Transverse colon (tissue), 4 donors: ENCODE data around the gene RHOXF2B. TPM values are rescaled to one million over a fixed set of nuclear protein-coding genes. Genes with fewer than 3 reads are reported as not detected.
"Not testable (repeated sequence)": the region's sequence is repeated elsewhere in the genome, so short reads cannot be mapped to it uniquely, and the experiment has no call there.

Experiments used
- DNase-seq: peaks from one replicate; pipeline ENCODE4 v3.0.0-alpha.2; 2019
- H3K27ac ChIP-seq, 4 donors: fragments of 200-600 bp; sonication (generic); 2 replicates each; pipeline ENCODE4 v1.5.1; 2016 to 2018; ENCODE audit warnings: inconsistent platforms in 4 of 4
- H3K27me3 ChIP-seq: fragments of 200-600 bp; sonication (generic); 2 replicates; pipeline ENCODE4 v1.5.1; 2017; ENCODE audit warnings: inconsistent platforms
- H3K36me3 ChIP-seq, 4 donors: fragments of 200-600 bp; sonication (generic); 2 replicates each; pipeline ENCODE4 v1.5.1; 2017 to 2019; ENCODE audit warnings: inconsistent platforms in 4 of 4
- H3K4me1 ChIP-seq, 4 donors: fragments of 200-600 bp; sonication (generic); 2 replicates each; pipeline ENCODE4 v1.5.1; 2017 to 2020; ENCODE audit warnings: inconsistent platforms in 4 of 4
- H3K4me3 ChIP-seq, 4 donors: fragments of 200-600 bp; sonication (generic); 1 replicate in 1 of 4; 2 replicates in 3 of 4; pipeline versions ENCODE4 v1.5.1 to v1.6.1; 2017 to 2019; ENCODE audit warnings: inconsistent platforms in 4 of 4
- H3K9me3 ChIP-seq, 2 donors: fragments of 200-600 bp; sonication (generic); 2 replicates each; pipeline ENCODE4 v1.5.1; 2017 to 2019; ENCODE audit warnings: inconsistent platforms in 2 of 2
- CTCF ChIP-seq, 5 experiments: fragments of 200-600 bp in 3 of 5; fragments of 450-650 bp in 2 of 5; sonication (generic) in 3 of 5; IDR thresholded peaks; 1 replicate in 2 of 5; 2 replicates in 3 of 5; pipeline ENCODE4 v1.5.1; 2016 to 2017; ENCODE audit warnings: antibody characterized with exemption in 5 of 5, inconsistent platforms in 3 of 5, mild to moderate bottlenecking in 2 of 5, moderate library complexity in 1 of 5
- EP300 ChIP-seq: sonication (generic); formaldehyde crosslinking; IDR thresholded peaks from one replicate; pipeline ENCODE4 v1.6.1; 2017; ENCODE audit warnings: antibody characterized with exemption, low read depth
- POLR2A ChIP-seq: fragments of 450-650 bp; IDR thresholded peaks from one replicate; pipeline ENCODE4 v1.6.1; 2016; ENCODE audit warnings: antibody characterized with exemption, mild to moderate bottlenecking, moderate library complexity
- POLR2AphosphoS5 ChIP-seq, 3 donors: sonication (generic); formaldehyde crosslinking; IDR thresholded peaks; one replicate each; pipeline ENCODE4 v1.6.1; 2016; ENCODE audit warnings: antibody characterized with exemption in 3 of 3
- WGBS, 2 donors: methylation state at CpG; one replicate each; pipeline ENCODE4 v1.1.5; 2018; ENCODE audit warnings: low coverage in 1 of 2; 5-methylcytosine and 5-hydroxymethylcytosine counted together
- in situ Hi-C, 4 donors: fragments of 200-750 bp; cut with MboI; loops; one replicate each; pipeline versions ENCODE4 v1.15.0 to v1.15.1; 2017; ENCODE audit warnings: low sequenced_read_pairs in 3 of 4, low pct_ligation_motif_present in 1 of 4, low pct_unique_long_range_greater_than_20kb in 1 of 4
- intact Hi-C: fragments of 100-400 bp; cut with DNase I; formaldehyde crosslinking; loops from one replicate; pipeline ENCODE4 v1.15.1; 2023; ENCODE audit warnings: low total_unique reads
- total RNA-seq, 4 donors: library from RNA; depleted of rRNA; stranded (reverse); fragments of >200 nt; gene quantifications; one replicate each; pipeline ENCODE4 v1.1.0, GENCODE V29; 2016

RHOXF2B gene
- total RNA-seq, 4 donors from 2014 or later: not detected

- Histone ChIP-seq H3K27ac (no peak overlapping the region), H3K4me3 (no peak overlapping the region), H3K36me3 (no peaks in the 10 kb centered on the region), H3K4me1 (no peaks in the 10 kb centered on the region), H3K9me3 (no peaks in the 10 kb centered on the region), H3K27me3 (no peaks in the 10 kb centered on the region)
- in situ Hi-C loops (no loop called here), intact Hi-C loops (no loop called here)
- no peak for DNase-seq
- TF ChIP-seq POLR2AphosphoS5 (IDR thresholded peaks at IDR 0.05) (no peak), POLR2A (no peak), EP300 (no peak), CTCF (IDR thresholded peaks at IDR 0.05) (no peak)
- WGBS, 2 donors: 90 to 91% methylated on average over 1 of the region's 1 CpG
Measured at GRCh38 chrX:120109378-120109777, 31.9 kb upstream of the RHOXF2B start.

GRCh38 chrX:120104707-120105106, 27.2 kb upstream of the RHOXF2B start:
- DNase-seq, H3K4me1 ChIP-seq, H3K36me3 ChIP-seq, intact Hi-C loops, in situ Hi-C loops, H3K27ac ChIP-seq, H3K27me3 ChIP-seq, H3K9me3 ChIP-seq, H3K4me3 ChIP-seq: not testable (repeated sequence)
- 92 to 100% methylated on average over 1 to 2 of the region's 2 CpGs for WGBS, 2 donors

- in situ Hi-C loops, H3K4me3 ChIP-seq, intact Hi-C loops, H3K4me1 ChIP-seq, DNase-seq, H3K27me3 ChIP-seq, H3K27ac ChIP-seq, H3K36me3 ChIP-seq, H3K9me3 ChIP-seq: not testable (repeated sequence)
- WGBS, 2 donors: 70 to 100% methylated on average over 1 to 2 of the region's 2 CpGs
Measured at GRCh38 chrX:120101057-120101456, 23.6 kb upstream of the RHOXF2B start.

GRCh38 chrX:120090208-120090607, 12.7 kb upstream of the RHOXF2B start:
- TF ChIP-seq POLR2A (no peak), CTCF (IDR thresholded peaks at IDR 0.05) (no peak), EP300 (no peak), POLR2AphosphoS5 (IDR thresholded peaks at IDR 0.05) (no peak)
- H3K4me1 ChIP-seq: no peaks in the 10 kb centered on the region
- no peak for DNase-seq
- H3K4me3 ChIP-seq: no peak overlapping the region
- H3K27me3 ChIP-seq: no peaks in the 10 kb centered on the region
- 59% methylated on average over 2 of the region's 2 CpGs; no CpG with 5 or more reads in 1 of the 2 donors for WGBS, 2 donors
- H3K27ac ChIP-seq: no peak overlapping the region
- H3K9me3 ChIP-seq: no peaks in the 10 kb centered on the region
- intact Hi-C loops (no loop called here), in situ Hi-C loops (loop anchor here in 1 of 4 donors (25.0 kb wide), 1 partner anchor 122 kb away; no protein-coding TSS in a partner anchor)
- H3K36me3 ChIP-seq: no peaks in the 10 kb centered on the region

- Histone ChIP-seq H3K27ac (no peak overlapping the region), H3K4me1 (no peaks in the 10 kb centered on the region), H3K4me3 (no peak overlapping the region), H3K27me3 (no peaks in the 10 kb centered on the region), H3K9me3 (no peaks in the 10 kb centered on the region), H3K36me3 (no peaks in the 10 kb centered on the region)
- intact Hi-C loops: no loop called here
- in situ Hi-C loops: loop anchor here in 1 of 4 donors (25.0 kb wide), 1 partner anchor 125 kb away; no protein-coding TSS in a partner anchor
- TF ChIP-seq POLR2AphosphoS5 (IDR thresholded peaks at IDR 0.05) (no peak), EP300 (no peak), CTCF (IDR thresholded peaks at IDR 0.05) (no peak), POLR2A (no peak)
- no peak for DNase-seq
- WGBS, 2 donors: 72% methylated on average over 10 of the region's 10 CpGs; no CpG with 5 or more reads in 1 of the 2 donors
Measured at GRCh38 chrX:120087289-120088017, 10.0 kb upstream of the RHOXF2B start.

GRCh38 chrX:120085553-120086185, 8.2 kb upstream of the RHOXF2B start:
- no CpG with 5 or more reads among the region's 12 CpGs for WGBS, 2 donors
- H3K27ac ChIP-seq, H3K9me3 ChIP-seq, DNase-seq, intact Hi-C loops, H3K27me3 ChIP-seq, H3K4me3 ChIP-seq, H3K4me1 ChIP-seq, H3K36me3 ChIP-seq: not testable (repeated sequence)
- in situ Hi-C loops: loop anchor here in 1 of 4 donors (25.0 kb wide), 1 partner anchor 127 kb away; no protein-coding TSS in a partner anchor

GRCh38 chrX:120066169-120066568, 11.3 kb downstream of the RHOXF2B start:
- DNase-seq, H3K9me3 ChIP-seq, H3K27ac ChIP-seq, H3K4me3 ChIP-seq, in situ Hi-C loops, H3K27me3 ChIP-seq, intact Hi-C loops, H3K4me1 ChIP-seq, H3K36me3 ChIP-seq: not testable (repeated sequence)
- 40% methylated on average over 1 of the region's 1 CpG; no CpG with 5 or more reads in 1 of the 2 donors for WGBS, 2 donors
